Testis (tissue), 3 donors: ENCODE results near the gene DNAI1. TPM values are rescaled to one million over a fixed set of nuclear protein-coding genes. Genes with fewer than 3 reads are reported as not detected.

Experiments used
- DNase-seq: peaks from one replicate; pipeline ENCODE4 v3.0.0-alpha.2; 2019
- H3K27ac ChIP-seq, 2 donors: fragments of 200-600 bp; sonication (generic); one replicate each; pipeline ENCODE4 v1.5.1; 2019
- H3K27me3 ChIP-seq: fragments of 200-600 bp; sonication (generic); one replicate; pipeline ENCODE4 v1.5.1; 2019
- H3K36me3 ChIP-seq: fragments of 200-600 bp; sonication (generic); one replicate; pipeline ENCODE4 v1.5.1; 2017; ENCODE audit warnings: low read depth; ENCODE audit errors: missing control alignments
- H3K4me1 ChIP-seq: fragments of 200-600 bp; sonication (generic); one replicate; pipeline ENCODE4 v1.5.1; 2019
- H3K4me3 ChIP-seq, 2 donors: fragments of 200-600 bp; sonication (generic); one replicate each; pipeline ENCODE4 v1.5.1; 2017 to 2019
- H3K9me3 ChIP-seq: fragments of 200-600 bp; sonication (generic); one replicate; pipeline ENCODE4 v1.5.1; 2017
- POLR2A ChIP-seq: fragments of 450-650 bp; IDR thresholded peaks from one replicate; pipeline ENCODE4 v1.6.1; 2017; ENCODE audit warnings: antibody characterized with exemption, mild to moderate bottlenecking, moderate library complexity
- whole genome bisulfite sequencing, 2 donors: methylation state at CpG; one replicate each; pipeline ENCODE4 v1.1.5; 2018; 5-methylcytosine and 5-hydroxymethylcytosine counted together
- intact Hi-C: fragments of 100-400 bp; cut with DNase I; formaldehyde crosslinking; loops from one replicate; pipeline ENCODE4 v1.15.1; 2023; ENCODE audit warnings: low total_unique reads
- polyA plus RNA-seq: library from polyadenylated mRNA; stranded (reverse); fragments of 350-450 nt; fragmentation: Illumina TruSeq; extraction: RNeasy Lipid Tissue Mini Kit (QIAGEN cat#74804); gene quantifications from one replicate; pipeline ENCODE4 v1.2.3, GENCODE V29; 2014; ENCODE audit warnings: low read depth, low replicate concordance; ENCODE audit not compliant: insufficient read depth
- small RNA-seq, 2 donors: library from RNA; depleted of rRNA; stranded (forward); fragments of <200 nt; gene quantifications; one replicate each; pipeline ENCODE3, GENCODE V24; 2016
- total RNA-seq, 2 donors: library from RNA; depleted of rRNA; stranded (reverse); fragments of >200 nt; gene quantifications; one replicate each; pipeline ENCODE4 v1.2.3, GENCODE V29; 2016
- TF ChIP-seq, protein P1 (sequence below), 3 experiments: fragments of 450-650 bp in 2 of 3; fragments of 200-600 bp in 1 of 3; sonication (generic) in 1 of 3; IDR thresholded peaks; one replicate each; pipeline ENCODE4 v1.5.1; 2016 to 2019; ENCODE audit warnings: antibody characterized with exemption in 3 of 3, mild to moderate bottlenecking in 2 of 3, moderate library complexity in 1 of 3

DNAI1 gene
- total and polyA plus RNA-seq, 3 donors from 2014 or later, result 22.7 to 109 (median 36.7) TPM

DNA sequence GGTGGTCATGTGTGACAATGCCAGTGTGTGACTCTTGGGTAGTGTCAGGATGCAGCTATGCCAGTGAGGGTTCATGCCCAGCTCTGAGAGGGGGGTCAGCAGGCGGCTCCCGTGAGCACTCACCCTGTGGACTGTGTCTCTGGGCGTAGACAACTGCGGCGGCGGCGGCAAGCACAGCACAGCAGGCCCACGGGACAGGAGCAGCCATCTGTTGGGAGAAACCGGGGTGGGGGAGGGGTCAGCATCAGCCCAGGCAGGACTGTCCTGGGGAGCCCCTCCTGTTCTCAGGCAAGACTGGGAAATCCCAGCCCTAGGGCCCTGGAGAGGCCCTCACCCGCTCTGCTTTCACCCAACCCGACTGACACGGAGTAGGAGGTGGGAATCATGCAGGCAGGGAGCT lies 110.2 kb downstream of the DNAI1 start:
- Histone ChIP-seq H3K4me1 (no peaks in the 10 kb centered on the region), H3K27me3 (no peaks in the 10 kb centered on the region), H3K9me3 (no peaks in the 10 kb centered on the region), H3K4me3 (no peak overlapping the region), H3K27ac (no peak overlapping the region), H3K36me3 (no peaks in the 10 kb centered on the region)
- intact Hi-C loops, result no loop called here
- TF ChIP-seq, protein P1, sequence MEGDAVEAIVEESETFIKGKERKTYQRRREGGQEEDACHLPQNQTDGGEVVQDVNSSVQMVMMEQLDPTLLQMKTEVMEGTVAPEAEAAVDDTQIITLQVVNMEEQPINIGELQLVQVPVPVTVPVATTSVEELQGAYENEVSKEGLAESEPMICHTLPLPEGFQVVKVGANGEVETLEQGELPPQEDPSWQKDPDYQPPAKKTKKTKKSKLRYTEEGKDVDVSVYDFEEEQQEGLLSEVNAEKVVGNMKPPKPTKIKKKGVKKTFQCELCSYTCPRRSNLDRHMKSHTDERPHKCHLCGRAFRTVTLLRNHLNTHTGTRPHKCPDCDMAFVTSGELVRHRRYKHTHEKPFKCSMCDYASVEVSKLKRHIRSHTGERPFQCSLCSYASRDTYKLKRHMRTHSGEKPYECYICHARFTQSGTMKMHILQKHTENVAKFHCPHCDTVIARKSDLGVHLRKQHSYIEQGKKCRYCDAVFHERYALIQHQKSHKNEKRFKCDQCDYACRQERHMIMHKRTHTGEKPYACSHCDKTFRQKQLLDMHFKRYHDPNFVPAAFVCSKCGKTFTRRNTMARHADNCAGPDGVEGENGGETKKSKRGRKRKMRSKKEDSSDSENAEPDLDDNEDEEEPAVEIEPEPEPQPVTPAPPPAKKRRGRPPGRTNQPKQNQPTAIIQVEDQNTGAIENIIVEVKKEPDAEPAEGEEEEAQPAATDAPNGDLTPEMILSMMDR (IDR thresholded peaks at IDR 0.05), result no peak
- TF ChIP-seq POLR2A, result no peak
- DNase-seq, result no peak
- WGBS, 2 donors, result 84 to 87% methylated on average over 5 to 12 of the region's 12 CpGs

DNA sequence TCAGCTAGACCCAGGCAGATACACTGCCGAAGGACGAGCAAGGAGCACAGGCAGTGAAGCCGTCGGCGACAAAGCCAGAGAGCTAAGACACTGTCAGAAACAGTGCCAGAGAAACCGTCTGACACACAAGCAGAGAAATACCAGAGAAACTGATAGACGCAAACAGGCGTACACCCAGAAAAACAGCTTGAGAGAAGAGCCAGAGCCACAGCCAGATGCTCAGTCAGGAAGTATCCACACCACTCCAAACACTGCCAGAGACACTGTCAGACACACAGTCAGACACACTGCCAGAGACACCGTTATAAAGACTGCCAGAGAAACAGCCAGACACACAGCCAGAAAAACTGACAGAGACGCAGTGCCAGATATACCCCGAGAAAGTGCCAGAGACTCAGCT lies 111.8 kb downstream of the DNAI1 start:
- Histone ChIP-seq H3K4me1 (no peaks in the 10 kb centered on the region), H3K27me3 (no peaks in the 10 kb centered on the region), H3K9me3 (no peaks in the 10 kb centered on the region), H3K4me3 (no peak overlapping the region), H3K27ac (no peak overlapping the region), H3K36me3 (no peaks in the 10 kb centered on the region)
- intact Hi-C loops, result no loop called here
- DNase-seq, result no peak
- 52 to 56% methylated on average over 11 of the region's 11 CpGs for WGBS, 2 donors
- TF ChIP-seq POLR2A, result no peak
- TF ChIP-seq, protein P1 (IDR thresholded peaks at IDR 0.05), result no peak

Small RNAs within 50 kb of the gene (small RNA-seq; reads per million reads assigned to genes)
- 0 reads per million in 2 donors for gene RN7SKP24

Other genes starting within 250 kb of the DNAI1 start
- 10 to 100 TPM; 18.3 to 20.0 TPM for gene KIF24, start 129.5 kb upstream of the DNAI1 start, total RNA-seq
- 34.7 TPM for gene KIF24, start 129.5 kb upstream of the DNAI1 start, polyA plus RNA-seq
- gene NUDT2, start 129.2 kb upstream of the DNAI1 start, total RNA-seq, result 10 to 100 TPM; 16.7 to 20.9 TPM
- gene NUDT2, start 129.2 kb upstream of the DNAI1 start, polyA plus RNA-seq, result 21.1 TPM
- 1 to 10 TPM; 2.8 to 4.6 TPM for gene MYORG, start 81.9 kb upstream of the DNAI1 start, total RNA-seq
- gene MYORG, start 81.9 kb upstream of the DNAI1 start, polyA plus RNA-seq, result 2.8 TPM
- 10 to 100 TPM; 12.6 to 17.9 TPM for gene FAM219A, start 235 bp upstream of the DNAI1 start, total RNA-seq
- gene FAM219A, start 235 bp upstream of the DNAI1 start, polyA plus RNA-seq, result 12.2 TPM
- gene ENHO, start 64.2 kb downstream of the DNAI1 start, total RNA-seq, result 10 to 100 TPM; 24.7 to 31.2 TPM
- gene ENHO, start 64.2 kb downstream of the DNAI1 start, polyA plus RNA-seq, result 25.7 TPM
- 10 to 100 TPM; 16.0 TPM for gene CNTFR, start 130.9 kb downstream of the DNAI1 start, total RNA-seq
- 11.8 TPM for gene CNTFR, start 130.9 kb downstream of the DNAI1 start, polyA plus RNA-seq
- 10 to 100 TPM; 23.5 to 26.8 TPM for gene RPP25L, start 153.3 kb downstream of the DNAI1 start, total RNA-seq
- gene RPP25L, start 153.3 kb downstream of the DNAI1 start, polyA plus RNA-seq, result 25.1 TPM
- 10 to 100 TPM; 55.1 to 78.5 TPM for gene DCTN3, start 161.7 kb downstream of the DNAI1 start, total RNA-seq
- gene DCTN3, start 161.7 kb downstream of the DNAI1 start, polyA plus RNA-seq, result 82.9 TPM
- under 1 TPM; 0.31 to 0.37 TPM for gene ARID3C, start 170.3 kb downstream of the DNAI1 start, total RNA-seq
- gene ARID3C, start 170.3 kb downstream of the DNAI1 start, polyA plus RNA-seq, result 0.45 TPM
- 10 to 100 TPM; 87.1 to 92.4 TPM for gene SIGMAR1, start 179.0 kb downstream of the DNAI1 start, total RNA-seq
- 50.3 TPM for gene SIGMAR1, start 179.0 kb downstream of the DNAI1 start, polyA plus RNA-seq
- gene GALT, start 187.9 kb downstream of the DNAI1 start, total RNA-seq, result 10 to 100 TPM; 46.1 to 55.6 TPM
- 25.9 TPM for gene GALT, start 187.9 kb downstream of the DNAI1 start, polyA plus RNA-seq
- 10 to 100 TPM; 39.8 to 58.0 TPM for gene IL11RA, start 193.4 kb downstream of the DNAI1 start, total RNA-seq
- gene IL11RA, start 193.4 kb downstream of the DNAI1 start, polyA plus RNA-seq, result 28.7 TPM
- 1 to 10 TPM in 1 of 2 donors, not detected in 1; 3.1 TPM for gene CCL27, start 203.9 kb downstream of the DNAI1 start, total RNA-seq
- gene CCL27, start 203.9 kb downstream of the DNAI1 start, polyA plus RNA-seq, result 1.4 TPM
- not detected for gene CCL19, start 232.5 kb downstream of the DNAI1 start, total RNA-seq
- 15.5 TPM for gene CCL19, start 232.5 kb downstream of the DNAI1 start, polyA plus RNA-seq